A549 (cell line): ENCODE results near the gene CTNND2. TPM values are rescaled to one million over a fixed set of nuclear protein-coding genes. Genes with fewer than 3 reads are reported as not detected.

Experiments used
- ATAC-seq, 2 experiments: fragments of 200-7000 bp in 1 of 2; fragments of >200 bp in 1 of 2; cut with Nextera tagmentation in 1 of 2; cut with Tn5 transposase in 1 of 2; 3 replicates each; pipeline versions ENCODE4 v1.8.0 to v1.9.1; 2018 to 2020; ENCODE audit warnings: mild to moderate bottlenecking in 1 of 2, moderate library complexity in 1 of 2
- CTCF ChIA-PET: fragments of 300-600 bp; sonication (Branson Sonifier 250); formaldehyde crosslinking; extraction: SDS; loops from one replicate; lab custom pipeline; 2021; ENCODE audit warnings: antibody characterized with exemption, inconsistent platforms; lab: Yijun Ruan, JAX
- POLR2A ChIA-PET: fragments of 350-600 bp; formaldehyde crosslinking; extraction: SDS; loops from one replicate; lab custom pipeline; 2021; ENCODE audit warnings: antibody characterized with exemption, inconsistent platforms; lab: Yijun Ruan, JAX
- DNase-seq, 2 experiments: peaks; one replicate each; pipeline versions ENCODE4 v3.0.0 to v3.0.0-alpha.2; 2011 to 2016; ENCODE audit warnings: low read depth in 1 of 2, low spot score in 1 of 2
- FAIRE-seq: peaks from 2 replicates; lab custom pipeline; 2011; peaks lifted over from hg19 to GRCh38; lab: Jason Lieb, UNC
- H3K27ac ChIP-seq, 2 experiments: fragments of >200 bp; sonication (Bioruptor Twin); formaldehyde crosslinking; 3 replicates each; pipeline ENCODE4 v1.5.1; 2016 to 2017
- H3K4me1 ChIP-seq: fragments of >200 bp; sonication (Bioruptor Twin); formaldehyde crosslinking; 3 replicates; pipeline ENCODE4 v1.6.1; 2016
- H3K4me2 ChIP-seq: fragments of >200 bp; sonication (Bioruptor Twin); formaldehyde crosslinking; 3 replicates; pipeline ENCODE4 v1.6.1; 2016
- H3K4me3 ChIP-seq: fragments of >200 bp; sonication (Bioruptor Twin); formaldehyde crosslinking; 3 replicates; pipeline ENCODE4 v1.5.1; 2016
- H3K9me3 ChIP-seq: fragments of >200 bp; sonication (Bioruptor Twin); formaldehyde crosslinking; 3 replicates; pipeline ENCODE4 v1.6.1; 2016
- CBX8 ChIP-seq: fragments of 200-600 bp; sonication (generic); IDR thresholded peaks from 2 replicates; pipeline ENCODE4 v1.6.1; 2016
- CEBPB ChIP-seq, 2 experiments: fragments of >200 bp in 1 of 2; sonication (Bioruptor Twin) in 1 of 2; formaldehyde crosslinking in 1 of 2; IDR thresholded peaks; 2 replicates each; pipeline ENCODE4 v1.6.1; 2012 to 2016
- ESRRA ChIP-seq: fragments of 150-350 bp; IDR thresholded peaks from 2 replicates; pipeline ENCODE4 v1.6.1; 2014; ENCODE audit warnings: mild to moderate bottlenecking, low read length, borderline replicate concordance
- FOSB ChIP-seq: fragments of 250-450 bp; sonication (Bioruptor Pico); IDR thresholded peaks from 2 replicates; pipeline ENCODE4 v1.5.0; 2020; ENCODE audit warnings: mild to moderate bottlenecking, moderate library complexity
- FOXS1 ChIP-seq: fragments of 250-450 bp; sonication (Bioruptor Pico); IDR thresholded peaks from 2 replicates; pipeline ENCODE4 v1.5.0; 2020; ENCODE audit warnings: mild to moderate bottlenecking, moderate library complexity
- HEYL ChIP-seq: fragments of 250-450 bp; sonication (Bioruptor Pico); IDR thresholded peaks from 2 replicates; pipeline ENCODE4 v1.8.0; 2021; ENCODE audit warnings: mild to moderate bottlenecking, moderate library complexity
- HOXB13 ChIP-seq: fragments of 250-450 bp; sonication (Bioruptor Pico); IDR thresholded peaks from 2 replicates; pipeline ENCODE4 v1.5.0; 2020; ENCODE audit warnings: low read depth, mild to moderate bottlenecking, moderate library complexity
- HOXB5 ChIP-seq: fragments of 250-450 bp; sonication (Bioruptor Pico); IDR thresholded peaks from 2 replicates; pipeline ENCODE4 v1.5.0; 2020; ENCODE audit warnings: mild to moderate bottlenecking, moderate library complexity
- KDM1A ChIP-seq: fragments of 200-600 bp; sonication (generic); IDR thresholded peaks from 2 replicates; pipeline ENCODE4 v1.6.1; 2016; ENCODE audit warnings: low read depth, mild to moderate bottlenecking
- MAFK ChIP-seq: fragments of 450-650 bp; IDR thresholded peaks from 2 replicates; pipeline ENCODE4 v1.6.1; 2014; ENCODE audit not compliant: partially characterized antibody
- NPAS2 ChIP-seq: fragments of 250-450 bp; sonication (Bioruptor Pico); IDR thresholded peaks from 2 replicates; pipeline ENCODE4 v1.8.0; 2022; ENCODE audit warnings: mild to moderate bottlenecking, moderate library complexity, borderline replicate concordance
- NR3C1 ChIP-seq: fragments of >200 bp; sonication (Bioruptor Twin); formaldehyde crosslinking; IDR thresholded peaks from 3 replicates; pipeline ENCODE4 v1.6.1; 2017
- POLR2A ChIP-seq: IDR thresholded peaks from 2 replicates; pipeline ENCODE4 v1.6.1; 2012; ENCODE audit warnings: mild to moderate bottlenecking, low read length
- WGBS: methylation state at CpG from one replicate; pipeline ENCODE4 v1.1.6; 2017; ENCODE audit errors: missing lambda C conversion rate; 5-methylcytosine and 5-hydroxymethylcytosine counted together
- polyA plus RNA-seq, 4 experiments: library from polyadenylated mRNA; depleted of rRNA in 3 of 4; stranded (reverse); fragments of >200 nt; fragmentation: RNase III in 1 of 4; extraction: RNeasy Plus Mini Kit Qiagen cat#74134 plus additional on column Dnase treatment in 1 of 4; gene quantifications; 2 replicates in 3 of 4; 3 replicates in 1 of 4; pipeline ENCODE4 v1.2.3, GENCODE V29; 2011 to 2017
- TF ChIP-seq, protein P1 (sequence below): IDR thresholded peaks from 2 replicates; pipeline ENCODE4 v1.6.1; 2012
- TF ChIP-seq, protein P2 (sequence below): fragments of 250-450 bp; sonication (Bioruptor Pico); IDR thresholded peaks from 2 replicates; pipeline ENCODE4 v1.5.0; 2021; ENCODE audit warnings: mild to moderate bottlenecking, moderate library complexity, borderline replicate concordance
- TF ChIP-seq, protein P3 (sequence below): fragments of >200 bp; sonication (Bioruptor Twin); formaldehyde crosslinking; IDR thresholded peaks from 2 replicates; pipeline ENCODE4 v1.6.1; 2016
- TF ChIP-seq, protein P4 (sequence below): fragments of >200 bp; sonication (Bioruptor Twin); formaldehyde crosslinking; IDR thresholded peaks from 3 replicates; pipeline ENCODE4 v1.6.1; 2016
- TF ChIP-seq, protein P5 (sequence below): IDR thresholded peaks from 2 replicates; pipeline ENCODE4 v1.6.1; 2012; ENCODE audit warnings: low read depth, borderline replicate concordance

CTNND2 gene
- polyA plus RNA-seq, 2 of the 4 experiments (the other 2 are of a cell fraction) = not detected

DNA sequence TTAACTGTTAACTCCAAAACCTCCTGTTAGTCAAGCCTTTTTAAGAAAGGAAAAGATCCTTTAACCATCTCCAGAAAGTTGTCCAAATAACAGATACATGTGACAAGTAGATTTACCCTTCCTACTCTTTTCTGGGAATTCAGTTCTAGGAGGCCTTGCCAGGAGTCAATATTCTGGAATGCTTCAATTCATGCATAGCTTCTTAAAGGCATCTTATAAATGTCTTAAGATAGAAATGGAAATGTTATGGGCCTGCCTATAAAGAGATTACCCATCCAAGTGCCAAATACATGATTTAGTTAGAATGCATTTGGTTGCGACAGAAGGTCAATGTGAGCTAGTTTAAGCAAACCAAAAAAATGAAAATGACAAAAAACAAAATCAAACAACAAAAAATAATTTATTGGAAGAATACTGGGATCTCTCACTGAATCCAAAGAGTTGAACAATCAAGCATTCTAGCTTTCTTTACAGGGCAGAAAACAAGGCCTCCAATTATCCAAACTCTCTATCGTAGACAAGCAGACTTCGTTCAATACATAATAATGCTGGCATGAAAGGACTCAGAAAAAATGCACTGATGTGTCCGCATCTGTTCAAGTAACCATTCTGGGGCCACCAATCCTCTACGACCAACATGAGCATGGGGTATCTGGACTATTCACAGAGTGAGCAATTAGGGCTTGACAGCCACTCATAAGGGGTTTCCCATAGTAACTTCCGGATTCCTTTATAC, 188.6 kb downstream of the CTNND2 start:
- no peak for FAIRE-seq
- no peak for ATAC-seq
- TF ChIP-seq NPAS2 (CRISPR knock-in tag) = no peak
- no peak for TF ChIP-seq KDM1A
- TF ChIP-seq, protein P1, sequence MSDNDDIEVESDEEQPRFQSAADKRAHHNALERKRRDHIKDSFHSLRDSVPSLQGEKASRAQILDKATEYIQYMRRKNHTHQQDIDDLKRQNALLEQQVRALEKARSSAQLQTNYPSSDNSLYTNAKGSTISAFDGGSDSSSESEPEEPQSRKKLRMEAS = no peak
- no peak for TF ChIP-seq NR3C1
- no peak for TF ChIP-seq POLR2A
- TF ChIP-seq, protein P2, sequence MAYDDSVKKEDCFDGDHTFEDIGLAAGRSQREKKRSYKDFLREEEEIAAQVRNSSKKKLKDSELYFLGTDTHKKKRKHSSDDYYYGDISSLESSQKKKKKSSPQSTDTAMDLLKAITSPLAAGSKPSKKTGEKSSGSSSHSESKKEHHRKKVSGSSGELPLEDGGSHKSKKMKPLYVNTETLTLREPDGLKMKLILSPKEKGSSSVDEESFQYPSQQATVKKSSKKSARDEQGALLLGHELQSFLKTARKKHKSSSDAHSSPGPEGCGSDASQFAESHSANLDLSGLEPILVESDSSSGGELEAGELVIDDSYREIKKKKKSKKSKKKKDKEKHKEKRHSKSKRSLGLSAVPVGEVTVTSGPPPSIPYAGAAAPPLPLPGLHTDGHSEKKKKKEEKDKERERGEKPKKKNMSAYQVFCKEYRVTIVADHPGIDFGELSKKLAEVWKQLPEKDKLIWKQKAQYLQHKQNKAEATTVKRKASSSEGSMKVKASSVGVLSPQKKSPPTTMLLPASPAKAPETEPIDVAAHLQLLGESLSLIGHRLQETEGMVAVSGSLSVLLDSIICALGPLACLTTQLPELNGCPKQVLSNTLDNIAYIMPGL (CRISPR knock-in tag) = no peak
- TF ChIP-seq, protein P3, sequence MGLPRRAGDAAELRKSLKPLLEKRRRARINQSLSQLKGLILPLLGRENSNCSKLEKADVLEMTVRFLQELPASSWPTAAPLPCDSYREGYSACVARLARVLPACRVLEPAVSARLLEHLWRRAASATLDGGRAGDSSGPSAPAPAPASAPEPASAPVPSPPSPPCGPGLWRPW = no peak
- no peak overlapping the region for H3K4me3 ChIP-seq
- H3K27ac ChIP-seq = no peak overlapping the region
- no peaks in the 10 kb centered on the region for H3K9me3 ChIP-seq
- 67% methylated on average over 6 of the region's 6 CpGs for WGBS
- DNase-seq = no peak
- POLR2A ChIA-PET = no interaction called here
- CTCF ChIA-PET = interaction anchor here (1.1 kb wide), 1 partner anchor 1025 kb away, joined by 3 read pairs; no protein-coding TSS in a partner anchor
- H3K4me1 ChIP-seq = no peaks in the 10 kb centered on the region
- no peak overlapping the region for H3K4me2 ChIP-seq

DNA sequence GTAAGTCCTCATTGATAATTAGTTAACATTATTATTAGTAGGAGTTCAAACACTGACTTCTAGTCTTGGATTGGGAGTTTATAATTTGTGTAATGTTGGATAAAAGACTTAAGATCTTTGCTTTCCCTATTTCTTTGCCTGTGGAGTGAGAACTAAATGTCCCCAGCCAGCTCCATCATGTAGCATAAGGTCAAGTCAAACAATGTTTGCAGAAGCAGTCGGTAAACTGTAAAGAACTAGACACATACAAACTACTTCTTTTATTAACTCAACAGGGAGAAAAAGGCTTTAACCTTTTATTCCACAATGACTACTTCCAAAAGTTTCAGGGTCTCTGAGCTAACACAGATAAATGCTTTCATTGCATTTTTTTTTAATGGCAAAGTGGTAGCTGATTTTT, 192.3 kb downstream of the CTNND2 start:
- 6% methylated on average over 1 of the region's 1 CpG for WGBS
- FAIRE-seq = no peak

DNA sequence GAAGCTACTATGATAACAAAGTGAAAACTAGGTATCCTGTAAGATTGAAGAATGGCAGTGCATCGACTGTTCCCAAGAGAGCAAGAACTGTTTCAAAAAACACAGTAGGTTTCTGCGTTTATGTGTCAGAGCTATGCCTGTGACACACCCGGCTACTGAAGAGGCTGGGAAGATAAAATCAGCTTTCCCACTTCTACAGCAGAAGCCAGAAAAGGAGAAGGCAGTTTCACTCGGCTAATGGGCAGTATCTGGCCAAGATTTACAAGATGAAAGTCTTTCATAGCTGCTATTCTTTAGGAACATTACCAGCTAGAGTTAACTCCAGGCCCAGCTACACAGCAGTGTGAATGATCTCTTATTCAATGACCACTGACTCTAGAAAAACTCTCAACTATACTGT, 195.2 kb downstream of the CTNND2 start:
- H3K4me1 ChIP-seq = no peaks in the 10 kb centered on the region
- 4% methylated on average over 4 of the region's 4 CpGs for WGBS
- no peak overlapping the region for H3K27ac ChIP-seq
- no peaks in the 10 kb centered on the region for H3K9me3 ChIP-seq
- ChIA-PET POLR2A (no interaction called here), CTCF (no interaction called here)
- FAIRE-seq = no peak
- no peak for TF ChIP-seq MAFK
- TF ChIP-seq FOSB (CRISPR knock-in tag) = no peak
- no peak for TF ChIP-seq HOXB5 (CRISPR knock-in tag)
- TF ChIP-seq FOXS1 (CRISPR knock-in tag) = no peak
- TF ChIP-seq, protein P4, sequence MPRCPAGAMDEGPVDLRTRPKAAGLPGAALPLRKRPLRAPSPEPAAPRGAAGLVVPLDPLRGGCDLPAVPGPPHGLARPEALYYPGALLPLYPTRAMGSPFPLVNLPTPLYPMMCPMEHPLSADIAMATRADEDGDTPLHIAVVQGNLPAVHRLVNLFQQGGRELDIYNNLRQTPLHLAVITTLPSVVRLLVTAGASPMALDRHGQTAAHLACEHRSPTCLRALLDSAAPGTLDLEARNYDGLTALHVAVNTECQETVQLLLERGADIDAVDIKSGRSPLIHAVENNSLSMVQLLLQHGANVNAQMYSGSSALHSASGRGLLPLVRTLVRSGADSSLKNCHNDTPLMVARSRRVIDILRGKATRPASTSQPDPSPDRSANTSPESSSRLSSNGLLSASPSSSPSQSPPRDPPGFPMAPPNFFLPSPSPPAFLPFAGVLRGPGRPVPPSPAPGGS = no peak
- TF ChIP-seq CBX8 = no peak
- no peak for TF ChIP-seq CEBPB (IDR thresholded peaks at IDR 0.05)
- no peak for TF ChIP-seq NPAS2 (CRISPR knock-in tag)
- TF ChIP-seq ESRRA = no peak
- TF ChIP-seq, protein P5, sequence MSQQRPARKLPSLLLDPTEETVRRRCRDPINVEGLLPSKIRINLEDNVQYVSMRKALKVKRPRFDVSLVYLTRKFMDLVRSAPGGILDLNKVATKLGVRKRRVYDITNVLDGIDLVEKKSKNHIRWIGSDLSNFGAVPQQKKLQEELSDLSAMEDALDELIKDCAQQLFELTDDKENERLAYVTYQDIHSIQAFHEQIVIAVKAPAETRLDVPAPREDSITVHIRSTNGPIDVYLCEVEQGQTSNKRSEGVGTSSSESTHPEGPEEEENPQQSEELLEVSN = no peak
- TF ChIP-seq, protein P3 = no peak
- TF ChIP-seq, protein P2 (CRISPR knock-in tag) = no peak
- no peak for TF ChIP-seq HEYL (CRISPR knock-in tag)
- no peak overlapping the region for H3K4me2 ChIP-seq
- H3K4me3 ChIP-seq = no peak overlapping the region
- DNase-seq = no peak
- no peak for ATAC-seq

More for the DNA sequence above, 192.3 kb downstream of the CTNND2 start:
- Histone ChIP-seq H3K9me3 (no peaks in the 10 kb centered on the region), H3K4me3 (no peak overlapping the region), H3K4me1 (no peaks in the 10 kb centered on the region), H3K4me2 (no peak overlapping the region), H3K27ac (no peak overlapping the region)
- TF ChIP-seq, protein P2 (CRISPR knock-in tag) = no peak
- TF ChIP-seq MAFK (peak; percentile 12), HOXB13 (CRISPR knock-in tag) (no peak)
- CTCF ChIA-PET = no interaction called here
- POLR2A ChIA-PET = no interaction called here
- no peak for DNase-seq
- no peak for ATAC-seq
